Ovary (tissue), 3 donors: ENCODE measurements around the gene SLC36A3.
"Not testable (repeated sequence)": the region's sequence is repeated elsewhere in the genome, so short reads cannot be mapped to it uniquely, and the experiment has no call there.

ENCODE experiments used
- CTCF ChIP-seq, 3 donors: fragments of 450-650 bp in 2 of 3; fragments of 200-600 bp in 1 of 3; IDR thresholded peaks; one replicate each; pipeline versions ENCODE4 v1.5.1 to v1.8.0; 2016 to 2022; ENCODE audit warnings: antibody characterized with exemption in 3 of 3, mild to moderate bottlenecking in 1 of 3
- EP300 ChIP-seq: sonication (generic); formaldehyde crosslinking; IDR thresholded peaks from one replicate; pipeline ENCODE4 v1.6.1; 2017; ENCODE audit warnings: antibody characterized with exemption
- POLR2A ChIP-seq: fragments of 450-650 bp; IDR thresholded peaks from one replicate; pipeline ENCODE4 v1.6.1; 2017; ENCODE audit warnings: antibody characterized with exemption, mild to moderate bottlenecking, moderate library complexity
- donor health status: DM: no; HTN: no; CAD: no.

DNA sequence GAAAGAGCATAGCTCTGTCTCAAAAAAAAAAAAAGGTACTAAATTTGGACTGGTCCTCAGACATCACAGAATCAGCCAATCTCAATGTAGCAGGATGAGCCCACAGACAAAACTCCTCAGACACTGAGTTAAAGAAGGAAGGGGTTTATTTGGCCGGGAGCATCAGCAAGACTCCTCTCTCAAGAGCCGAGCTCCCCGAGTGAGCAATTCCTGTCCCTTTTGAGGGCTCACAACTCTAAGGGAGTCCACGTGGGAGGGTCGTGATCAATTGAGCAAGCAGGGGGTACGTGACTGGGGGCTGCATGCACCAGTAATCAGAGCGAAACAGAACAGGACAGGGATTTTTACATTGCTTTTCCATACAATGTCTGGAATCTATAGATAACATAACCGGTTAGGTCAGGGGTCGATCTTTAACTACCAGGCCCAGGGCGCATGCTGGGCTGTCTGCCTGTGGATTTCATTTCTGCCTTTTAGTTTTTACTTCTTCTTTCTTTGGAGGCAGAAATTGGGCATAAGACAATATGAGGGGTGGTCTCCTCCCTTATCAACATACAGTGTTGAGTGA lies 63.2 kb downstream of the SLC36A3 start:
- TF ChIP-seq CTCF (IDR thresholded peaks at IDR 0.05); POLR2A; EP300: not testable (repeated sequence)
